ENCODE results near the gene IL27RA.

DNA sequence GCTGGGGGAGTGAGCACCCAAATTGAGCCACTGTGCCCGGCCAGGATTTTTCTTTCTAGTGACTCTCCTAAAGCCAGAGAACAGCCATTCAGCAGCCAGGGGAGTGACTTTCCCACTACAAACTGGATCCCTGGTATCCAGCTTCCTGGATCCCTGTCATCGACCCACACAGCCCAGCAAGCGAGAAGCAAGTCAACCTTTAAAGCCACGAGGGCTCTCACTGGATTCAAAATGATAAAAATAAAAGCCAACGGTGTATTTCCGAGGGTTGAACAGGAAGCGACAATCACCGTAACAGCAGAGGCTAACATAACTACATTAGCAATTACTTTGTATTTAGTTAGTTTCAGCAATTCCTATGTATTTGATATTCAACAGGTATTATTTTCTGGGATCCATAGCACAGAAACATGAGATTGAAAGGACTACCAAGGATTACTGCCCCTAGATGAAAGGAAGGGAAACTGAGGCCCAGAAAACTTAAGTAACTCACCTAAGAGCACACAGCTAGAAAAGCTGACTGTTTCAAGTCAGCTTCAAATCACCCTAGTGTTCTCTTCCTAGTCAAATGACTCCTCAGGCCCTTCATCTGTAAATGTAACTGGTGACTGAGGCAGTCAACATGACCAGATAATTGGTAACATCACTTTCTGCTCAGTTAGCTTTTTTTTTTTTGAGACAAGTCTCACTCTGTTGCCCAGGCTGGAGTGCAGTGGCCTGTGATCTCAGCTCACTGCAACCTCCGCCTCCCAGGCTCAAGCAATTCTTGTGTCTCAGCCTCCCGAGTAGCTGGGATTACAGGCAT, 28.1 kb upstream of the IL27RA start:
- no peak for TF ChIP-seq POLR2A (IDR thresholded peaks at IDR 0.05; ENCODE audit: low read length)
- no peak for TF ChIP-seq RNF2 (IDR thresholded peaks at IDR 0.05; ENCODE audit: borderline replicate concordance, low read depth)
- TF ChIP-seq NR3C1 (IDR thresholded peaks at IDR 0.05) = no peak
- TF ChIP-seq CHD2 (IDR thresholded peaks at IDR 0.05; ENCODE audit: low read length, partially characterized antibody) = no peak
- no peak for TF ChIP-seq ZFP36 (IDR thresholded peaks at IDR 0.05; ENCODE audit: borderline replicate concordance, partially characterized antibody)
- TF ChIP-seq, protein P1, sequence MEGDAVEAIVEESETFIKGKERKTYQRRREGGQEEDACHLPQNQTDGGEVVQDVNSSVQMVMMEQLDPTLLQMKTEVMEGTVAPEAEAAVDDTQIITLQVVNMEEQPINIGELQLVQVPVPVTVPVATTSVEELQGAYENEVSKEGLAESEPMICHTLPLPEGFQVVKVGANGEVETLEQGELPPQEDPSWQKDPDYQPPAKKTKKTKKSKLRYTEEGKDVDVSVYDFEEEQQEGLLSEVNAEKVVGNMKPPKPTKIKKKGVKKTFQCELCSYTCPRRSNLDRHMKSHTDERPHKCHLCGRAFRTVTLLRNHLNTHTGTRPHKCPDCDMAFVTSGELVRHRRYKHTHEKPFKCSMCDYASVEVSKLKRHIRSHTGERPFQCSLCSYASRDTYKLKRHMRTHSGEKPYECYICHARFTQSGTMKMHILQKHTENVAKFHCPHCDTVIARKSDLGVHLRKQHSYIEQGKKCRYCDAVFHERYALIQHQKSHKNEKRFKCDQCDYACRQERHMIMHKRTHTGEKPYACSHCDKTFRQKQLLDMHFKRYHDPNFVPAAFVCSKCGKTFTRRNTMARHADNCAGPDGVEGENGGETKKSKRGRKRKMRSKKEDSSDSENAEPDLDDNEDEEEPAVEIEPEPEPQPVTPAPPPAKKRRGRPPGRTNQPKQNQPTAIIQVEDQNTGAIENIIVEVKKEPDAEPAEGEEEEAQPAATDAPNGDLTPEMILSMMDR (IDR thresholded peaks at IDR 0.05) = no peak
- TF ChIP-seq FOSL2 (IDR thresholded peaks at IDR 0.05) = no peak
- TF ChIP-seq FOSL2 (CRISPR knock-in tag; IDR thresholded peaks at IDR 0.05) = no peak
- no peak for TF ChIP-seq ZNF302 (CRISPR knock-in tag; IDR thresholded peaks at IDR 0.05)
- no peak for TF ChIP-seq TFCP2L1 (CRISPR knock-in tag; IDR thresholded peaks at IDR 0.05)

Data from A549 (cell line).